NCI-H748 treated with DMSO at 0.1 percent for 48 hours (cell line): ENCODE measurements around the gene RIMBP2.
"Not testable (repeated sequence)": the region's sequence is repeated elsewhere in the genome, so short reads cannot be mapped to it uniquely, and the experiment has no call there.

Experiments used
- DNase-seq: peaks from one replicate; lab custom pipeline; 2025; lab: John Stamatoyannopoulos, UW

Gene RIMBP2

GRCh38 chr12:130705178-130705822 lies 10.8 kb downstream of the RIMBP2 start:
- no peak for DNase-seq

- DNase-seq, result no peak
Measured at GRCh38 chr12:130704606-130705005, 11.5 kb downstream of the RIMBP2 start.

DNA sequence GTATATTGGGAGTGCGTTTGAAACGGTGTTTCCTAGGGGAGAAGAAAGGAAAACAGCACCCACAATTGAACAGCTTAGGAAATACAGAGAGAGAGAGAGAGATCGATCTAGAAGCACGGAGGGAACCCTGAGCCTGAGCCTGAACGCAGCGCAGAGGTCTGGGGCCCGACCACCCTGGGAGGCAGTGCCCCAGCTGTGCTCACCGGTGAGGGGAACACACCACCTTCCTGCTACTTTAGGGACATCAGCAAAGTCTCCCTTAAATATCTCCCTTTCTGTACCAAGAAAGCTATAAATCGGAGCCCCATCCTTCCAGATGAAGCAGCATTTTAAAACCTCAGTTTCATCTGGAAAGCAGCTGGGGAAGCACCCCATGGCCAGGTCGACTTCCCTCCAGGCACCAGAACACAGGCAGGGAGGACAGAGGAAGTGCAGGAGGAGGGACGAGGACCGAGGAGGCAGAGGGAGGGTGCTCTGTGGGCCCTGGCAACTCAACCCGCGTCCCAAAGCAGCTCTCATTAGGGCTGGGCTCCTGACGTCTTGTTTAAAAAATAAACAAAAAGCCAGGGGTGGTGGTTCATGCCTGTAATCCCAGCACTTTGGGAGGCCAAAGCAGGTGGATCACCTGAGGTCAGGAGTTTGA lies 12.2 kb downstream of the RIMBP2 start:
- DNase-seq, result no peak

GRCh38 chr12:130702966-130703732 lies 12.9 kb downstream of the RIMBP2 start:
- no peak for DNase-seq

- no peak for DNase-seq
Measured at GRCh38 chr12:130701402-130701744, 14.7 kb downstream of the RIMBP2 start.

DNA sequence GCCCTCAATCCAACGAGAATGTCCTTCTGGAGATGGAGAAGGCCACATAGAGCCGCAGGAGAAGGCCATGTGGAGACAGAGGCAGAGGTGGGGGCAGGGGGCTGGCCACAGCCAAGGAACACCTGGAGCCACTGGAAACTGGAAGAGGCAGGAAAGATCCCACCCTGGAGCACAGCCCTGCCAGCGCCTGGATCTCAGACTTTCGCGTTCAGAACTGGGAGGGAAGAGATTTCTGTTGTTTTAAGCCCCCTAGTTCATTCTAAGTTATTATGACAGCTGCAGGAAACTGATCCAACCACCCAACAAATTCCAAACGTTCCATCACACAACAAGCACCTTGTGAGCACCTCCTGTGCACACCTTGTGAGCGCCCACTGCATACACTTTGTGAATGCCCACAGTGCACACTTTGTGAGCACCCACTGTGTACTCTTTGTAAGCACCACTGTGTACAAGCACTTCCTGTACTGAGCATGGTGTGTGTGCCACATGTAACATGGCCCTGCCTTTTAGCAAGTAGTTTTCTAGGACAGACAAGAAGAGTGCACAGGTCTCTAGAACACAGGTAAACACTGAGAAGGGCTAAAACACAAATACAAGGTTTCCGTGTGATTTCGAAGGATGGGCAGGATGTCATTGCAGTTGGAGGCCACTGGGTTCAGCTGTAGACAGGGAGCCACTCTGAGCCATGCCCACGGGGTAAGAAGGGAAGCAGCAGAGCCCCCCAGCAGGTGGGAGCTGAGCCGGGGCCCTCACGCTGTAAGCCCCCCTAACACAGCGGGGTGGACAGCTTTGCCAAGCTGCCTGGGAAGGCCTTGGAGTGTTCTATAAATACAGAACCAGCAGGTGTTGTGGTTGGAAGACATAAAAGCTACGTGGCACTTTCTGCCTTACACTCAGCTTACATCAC lies 15.4 kb downstream of the RIMBP2 start:
- no peak for DNase-seq

- no peak for DNase-seq
Measured at GRCh38 chr12:130698106-130698505, 18.0 kb downstream of the RIMBP2 start.

DNA sequence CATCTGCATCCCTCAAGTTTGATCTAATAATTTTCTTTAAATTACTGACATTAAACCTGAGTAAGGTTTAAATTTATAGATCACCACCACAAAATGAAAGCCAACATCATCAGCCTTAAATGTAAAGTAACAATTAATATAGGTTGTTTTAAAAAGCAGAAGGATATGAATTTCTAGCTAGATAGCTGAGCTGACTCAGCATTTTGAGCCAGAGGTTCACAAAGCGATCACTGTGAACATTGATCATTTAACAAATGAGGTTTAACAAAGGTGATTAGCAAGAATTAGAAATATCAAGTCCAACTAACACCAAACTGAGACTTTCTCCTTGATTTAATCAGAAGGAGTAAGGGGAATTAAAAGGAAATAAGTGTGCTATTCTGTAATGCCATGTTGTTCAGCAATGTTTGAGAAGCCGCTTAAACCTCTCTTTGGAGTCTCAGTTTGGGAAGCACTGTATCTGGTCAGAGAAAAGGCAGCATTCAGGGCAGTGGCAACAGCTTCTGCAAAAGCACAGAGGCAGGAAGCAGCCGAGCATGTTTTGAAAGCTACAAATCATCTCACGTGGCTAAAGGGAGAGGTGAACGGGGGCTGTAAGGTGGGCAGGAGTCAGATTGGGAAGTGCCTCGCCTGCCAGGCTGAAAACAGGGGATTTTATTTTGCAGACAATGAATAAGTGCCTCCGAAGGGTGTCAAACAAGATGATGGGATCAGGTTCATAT lies 19.6 kb downstream of the RIMBP2 start:
- DNase-seq, result no peak

DNA sequence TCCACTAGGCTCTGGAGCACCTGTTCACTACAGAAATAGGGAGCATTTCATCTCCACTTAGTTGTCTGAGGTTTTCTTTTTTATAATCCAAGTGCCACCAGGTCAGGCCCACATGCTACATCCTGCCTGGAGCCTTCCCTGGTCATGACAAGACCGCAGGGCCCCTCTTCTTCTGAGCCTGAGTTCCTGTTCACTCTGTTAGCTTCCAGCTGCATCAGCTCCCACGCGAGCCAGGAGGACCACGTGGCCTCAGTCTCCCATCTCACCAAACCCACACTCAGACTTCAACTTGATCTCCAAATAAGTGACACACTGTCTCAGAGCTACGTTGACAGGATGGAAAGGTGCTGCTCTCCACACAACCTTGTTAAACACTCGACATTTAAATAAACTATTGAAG lies 21.0 kb downstream of the RIMBP2 start:
- no peak for DNase-seq

GRCh38 chr12:130689408-130690405 lies 26.4 kb downstream of the RIMBP2 start:
- DNase-seq, result no peak

GRCh38 chr12:130688999-130689398 lies 27.1 kb downstream of the RIMBP2 start:
- not testable (repeated sequence) for DNase-seq

- DNase-seq, result no peak
Measured at GRCh38 chr12:130687796-130688778, 28.0 kb downstream of the RIMBP2 start.

DNA sequence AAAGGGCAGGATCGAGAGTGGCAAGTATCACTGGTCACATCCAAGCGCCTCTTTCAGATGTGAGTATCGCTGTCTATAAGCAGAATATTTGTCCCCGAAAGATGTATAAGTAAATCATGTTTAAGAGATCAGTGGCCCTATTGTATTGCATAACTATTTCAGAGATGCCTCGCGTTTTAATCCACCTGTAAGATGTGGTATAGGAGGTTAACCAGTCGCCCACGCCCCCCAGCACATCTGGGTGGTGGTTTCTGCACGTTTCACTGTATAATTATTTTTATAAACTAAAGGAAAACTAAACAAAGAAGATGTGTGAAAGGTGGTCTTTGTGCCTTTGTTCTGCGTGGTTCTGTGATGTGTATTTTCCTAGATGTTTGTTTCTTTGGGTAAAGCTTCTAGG lies 28.9 kb downstream of the RIMBP2 start:
- DNase-seq, result no peak

GRCh38 chr12:130686511-130686991 lies 29.5 kb downstream of the RIMBP2 start:
- no peak for DNase-seq

- DNase-seq, result no peak
Measured at GRCh38 chr12:130685850-130686249, 30.2 kb downstream of the RIMBP2 start.

DNA sequence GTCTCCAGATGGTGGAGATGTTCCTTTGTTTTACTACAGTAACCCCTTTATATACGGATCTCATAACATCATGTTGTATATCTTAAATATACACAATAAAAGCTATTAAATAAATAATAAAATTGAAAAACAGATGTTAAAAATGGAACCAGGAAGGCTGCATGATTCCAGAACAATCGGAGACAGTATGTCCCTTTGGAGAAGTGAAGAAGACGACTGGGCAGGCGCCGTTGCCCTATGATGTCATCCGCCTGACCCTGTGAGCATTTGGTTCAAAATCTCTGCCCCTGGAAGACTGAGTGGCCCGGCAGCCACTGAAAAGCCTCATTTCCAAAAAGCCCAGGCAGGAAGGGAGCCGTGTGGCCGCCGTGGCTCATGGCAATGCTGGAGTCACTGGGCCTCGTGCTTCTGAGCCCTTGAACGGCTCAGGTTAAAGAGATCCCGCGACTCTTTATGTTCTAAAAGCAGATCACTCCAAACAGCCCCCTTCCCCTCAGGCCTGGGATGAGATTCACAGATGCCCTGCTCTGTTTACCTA lies 30.8 kb downstream of the RIMBP2 start:
- DNase-seq, result no peak

- no peak for DNase-seq
Measured at GRCh38 chr12:130683811-130684210, 32.3 kb downstream of the RIMBP2 start.

DNA sequence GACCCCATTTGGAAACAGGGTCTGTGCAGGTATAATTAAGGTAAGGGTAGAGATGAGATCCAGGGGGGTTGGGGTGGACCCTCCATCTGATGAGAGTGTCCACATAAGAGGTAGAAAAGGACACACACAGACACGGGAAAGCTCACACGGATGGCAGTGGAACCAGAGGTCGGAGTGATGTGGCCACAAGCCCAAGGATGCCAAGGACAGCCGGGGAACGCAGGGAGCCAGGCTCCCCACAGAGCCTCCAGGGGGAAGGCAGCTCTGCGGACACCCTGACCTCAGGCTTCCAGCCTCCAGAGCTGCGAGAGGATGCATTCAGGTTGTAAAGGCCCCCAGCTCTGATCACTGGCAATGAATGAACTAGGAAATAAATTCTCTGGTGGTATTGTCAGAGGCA lies 33.0 kb downstream of the RIMBP2 start:
- DNase-seq, result no peak
